T follicular helper cell (primary cell): Measurements from ENCODE around the gene ACOT12.
"Not testable (repeated sequence)": the region's sequence is repeated elsewhere in the genome, so short reads cannot be mapped to it uniquely, and the experiment has no call there.

ENCODE experiments used
- DNase-seq: peaks from one replicate; pipeline ENCODE4 v3.0.0-alpha.2; 2020; ENCODE audit warnings: low read depth

Gene ACOT12

GRCh38 chr5:81338213-81338612 lies 55.7 kb downstream of the ACOT12 start:
- not testable (repeated sequence) for DNase-seq

- no peak for DNase-seq
Measured at GRCh38 chr5:81337803-81338202, 56.1 kb downstream of the ACOT12 start.

GRCh38 chr5:81336556-81336955 lies 57.4 kb downstream of the ACOT12 start:
- DNase-seq: no peak

- no peak for DNase-seq
Measured at GRCh38 chr5:81335946-81336345, 58.0 kb downstream of the ACOT12 start.

DNA sequence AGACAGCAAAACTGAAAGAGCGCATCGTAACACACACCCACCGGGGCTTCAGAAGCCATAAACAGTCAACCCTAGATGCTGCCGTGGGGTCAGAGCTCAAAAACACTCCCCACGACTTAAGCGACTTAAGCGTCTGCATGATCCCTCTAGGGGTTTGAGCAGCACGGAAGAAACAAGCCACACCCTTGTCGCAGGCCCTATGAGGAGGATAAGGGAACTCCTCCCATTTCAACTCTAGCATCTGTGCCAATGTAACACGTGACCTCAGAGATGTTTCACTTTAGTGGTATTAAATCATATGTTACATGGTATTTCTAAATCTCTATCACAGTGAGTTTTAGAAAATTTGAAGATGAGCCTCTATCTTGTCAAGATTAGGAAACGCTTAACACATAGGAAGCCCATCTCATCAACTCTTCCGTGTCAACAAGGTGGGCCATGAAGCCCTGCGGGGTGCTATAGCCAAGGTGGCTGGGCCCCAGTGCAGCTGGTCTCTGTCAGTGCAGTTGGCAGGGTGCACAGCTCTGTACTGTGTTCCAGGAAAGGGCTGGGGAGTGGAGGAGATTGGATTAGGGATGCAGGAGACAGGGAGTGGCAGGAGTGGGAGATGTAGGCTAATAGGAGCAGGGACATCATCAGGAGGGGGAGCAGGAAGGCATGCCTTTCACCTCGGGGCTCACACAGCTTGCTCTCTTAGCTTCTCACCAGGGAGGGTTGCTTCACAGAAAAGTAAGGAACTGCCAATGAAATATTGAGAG lies 59.5 kb downstream of the ACOT12 start:
- no peak for DNase-seq

GRCh38 chr5:81326554-81326953 lies 67.4 kb downstream of the ACOT12 start:
- DNase-seq: no peak

- DNase-seq: no peak
Measured at GRCh38 chr5:81317536-81317935, 76.4 kb downstream of the ACOT12 start.

DNA sequence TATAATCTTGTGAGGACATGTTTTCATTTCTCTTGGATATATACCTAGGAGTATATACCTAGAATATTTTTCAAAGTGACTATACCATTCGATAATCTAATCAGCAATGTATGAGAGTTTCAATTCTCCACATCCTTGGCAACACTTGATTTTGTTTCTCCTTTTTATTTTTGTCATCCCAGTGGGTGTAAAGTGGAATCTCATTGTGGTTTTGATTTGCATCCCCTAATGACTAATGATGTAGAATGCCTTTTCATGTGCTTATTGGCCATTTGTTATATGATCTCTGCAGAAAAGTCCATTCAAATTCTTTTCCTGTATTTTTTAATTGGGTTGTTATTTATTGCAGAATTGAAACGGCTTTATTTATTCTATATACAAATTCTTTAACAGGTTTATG lies 77.4 kb downstream of the ACOT12 start:
- no peak for DNase-seq

DNA sequence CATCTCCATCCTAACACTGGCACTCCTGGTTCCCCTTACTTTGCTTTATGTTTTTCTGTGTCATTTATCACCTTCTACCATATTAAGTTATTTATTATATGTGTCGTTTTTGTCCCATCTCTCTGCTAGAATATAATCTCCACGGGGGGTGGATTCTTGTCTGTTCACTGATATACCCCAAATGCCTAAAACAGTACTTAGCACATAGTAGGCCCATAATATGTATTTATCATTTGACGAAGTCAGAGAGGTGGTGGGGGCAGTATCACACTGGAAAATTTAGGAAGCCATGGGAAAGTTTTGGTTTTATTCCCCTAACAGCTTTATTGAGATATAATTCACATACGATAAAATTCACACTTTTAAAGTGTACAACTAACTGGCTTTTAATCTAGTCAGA lies 78.1 kb downstream of the ACOT12 start:
- no peak for DNase-seq

DNA sequence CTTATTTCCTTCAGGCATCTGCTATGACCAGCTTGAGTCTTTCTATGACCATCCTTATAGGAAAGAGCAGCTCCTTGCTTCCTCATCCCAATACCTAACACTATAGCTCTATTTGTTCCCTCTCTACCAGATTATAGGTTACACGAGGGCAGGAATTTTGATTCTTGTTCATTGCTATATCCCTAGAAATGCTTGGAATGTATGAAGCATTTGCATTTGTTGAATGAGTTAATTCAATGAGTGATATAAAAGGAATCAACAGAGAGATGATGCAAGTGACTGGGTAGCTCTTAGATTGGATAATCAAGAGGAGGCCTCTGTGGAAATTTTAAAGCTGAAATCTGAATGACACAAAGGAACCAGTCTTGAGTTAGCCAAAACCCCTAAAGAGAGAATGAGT lies 78.6 kb downstream of the ACOT12 start:
- no peak for DNase-seq

DNA sequence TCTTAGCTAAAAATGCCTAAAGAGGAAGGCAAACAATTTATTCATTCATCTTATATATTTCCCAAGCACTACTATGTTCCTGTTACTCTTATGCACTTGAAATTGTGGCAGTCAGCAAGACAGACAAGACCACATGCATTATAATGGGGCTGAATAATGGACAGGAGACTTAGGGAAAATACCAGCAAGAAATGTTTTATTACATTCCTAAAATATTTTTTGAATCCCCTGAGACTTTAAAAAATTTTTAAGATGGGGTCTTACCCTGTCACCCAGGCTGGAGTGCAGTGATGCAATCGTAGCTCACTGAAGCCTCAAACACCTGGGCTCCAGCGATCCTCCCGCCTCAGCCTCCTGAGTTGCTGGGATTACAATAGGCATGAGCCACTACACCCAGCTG lies 79.4 kb downstream of the ACOT12 start:
- DNase-seq: no peak

GRCh38 chr5:81313686-81314085 lies 80.2 kb downstream of the ACOT12 start:
- DNase-seq: no peak

DNA sequence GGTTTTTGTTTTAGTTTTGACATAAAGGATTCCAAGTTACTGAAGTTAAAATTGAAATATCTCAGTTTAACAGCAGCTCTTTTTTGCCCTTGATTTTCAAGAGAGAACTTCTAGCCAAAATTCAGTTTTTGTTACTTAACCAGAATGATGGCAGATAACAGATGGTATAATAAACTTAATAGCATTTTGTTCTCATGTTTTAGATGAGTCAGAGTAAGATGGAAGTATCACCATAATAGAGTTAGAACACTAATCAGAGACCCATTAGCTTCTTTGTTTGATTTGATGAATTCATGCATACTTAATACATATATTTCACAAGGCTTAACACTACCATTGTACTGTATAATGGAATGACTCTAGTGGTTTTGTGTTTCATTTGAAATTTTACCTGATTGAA lies 80.7 kb downstream of the ACOT12 start:
- no peak for DNase-seq

GRCh38 chr5:81310402-81311063 lies 83.4 kb downstream of the ACOT12 start:
- no peak for DNase-seq

DNA sequence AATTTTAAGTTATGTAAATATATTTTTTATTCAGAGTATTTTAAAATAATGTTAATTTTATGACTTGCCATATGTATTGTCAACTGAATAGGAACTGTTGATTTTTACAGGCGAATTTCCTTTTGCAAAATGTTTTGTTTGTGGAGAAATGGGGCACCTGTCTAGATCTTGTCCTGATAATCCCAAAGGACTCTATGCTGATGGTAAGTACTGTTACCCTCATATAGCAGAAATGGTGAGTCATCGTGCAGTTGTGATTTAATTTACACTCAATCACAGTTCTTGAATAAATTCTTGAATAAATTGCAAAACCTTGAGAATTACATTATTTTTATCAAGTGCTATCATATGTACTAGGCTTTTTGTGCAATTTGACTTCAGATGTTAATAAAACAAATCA lies 85.1 kb downstream of the ACOT12 start:
- DNase-seq: no peak

DNA sequence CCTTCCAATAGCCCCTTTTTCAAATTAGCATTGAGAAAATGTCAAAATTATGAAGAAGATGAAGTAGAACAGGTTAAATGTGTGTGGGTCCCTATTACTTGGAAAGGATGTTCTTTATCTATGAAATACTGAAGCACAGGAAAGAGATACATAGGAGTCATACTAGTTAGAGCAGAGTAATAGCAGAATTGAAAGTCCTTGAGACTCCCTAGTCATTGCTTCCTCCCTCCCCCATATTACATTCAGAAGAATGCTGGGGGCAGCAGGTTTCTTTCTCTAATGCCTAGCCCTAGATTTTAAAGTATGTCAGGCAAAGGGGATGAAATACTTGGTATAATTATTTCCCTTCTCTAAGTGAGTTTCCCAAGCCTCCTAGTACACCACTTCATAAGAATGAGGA lies 88.1 kb downstream of the ACOT12 start:
- DNase-seq: no peak

- DNase-seq: no peak
Measured at GRCh38 chr5:81303563-81303962, 90.4 kb downstream of the ACOT12 start.

- no peak for DNase-seq
Measured at GRCh38 chr5:81302596-81302995, 91.3 kb downstream of the ACOT12 start.

- peak; percentile 88 for DNase-seq
Measured at GRCh38 chr5:81301271-81302015, 92.5 kb downstream of the ACOT12 start, which contains the start of gene ZCCHC9. TSS of gene ZCCHC9 (plus strand) at chr5:81301587. CDS start at chr5:81304758, 3,171 bp downstream.

- no peak for DNase-seq
Measured at GRCh38 chr5:81300921-81301270, 93.0 kb downstream of the ACOT12 start.

- DNase-seq: no peak
Measured at GRCh38 chr5:81297531-81297930, 96.4 kb downstream of the ACOT12 start.

DNA sequence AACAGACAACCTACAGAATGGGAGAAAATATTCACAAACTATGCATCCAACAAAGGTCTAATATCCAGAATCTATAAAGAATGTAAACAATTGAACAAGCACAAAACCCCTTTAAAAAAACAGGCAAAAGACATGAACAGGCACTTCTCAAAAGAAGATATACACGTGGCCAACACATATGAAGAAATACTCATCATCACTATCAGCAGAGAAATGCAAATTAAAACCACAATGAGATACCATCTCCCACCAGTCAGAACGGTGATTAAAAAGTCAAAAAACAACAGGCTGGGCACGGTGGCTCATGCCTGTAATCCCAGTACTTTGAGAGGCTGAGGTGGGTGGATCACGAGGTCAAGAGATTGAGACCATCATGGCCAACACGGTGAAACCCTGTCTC lies 99.9 kb downstream of the ACOT12 start:
- not testable (repeated sequence) for DNase-seq

DNA sequence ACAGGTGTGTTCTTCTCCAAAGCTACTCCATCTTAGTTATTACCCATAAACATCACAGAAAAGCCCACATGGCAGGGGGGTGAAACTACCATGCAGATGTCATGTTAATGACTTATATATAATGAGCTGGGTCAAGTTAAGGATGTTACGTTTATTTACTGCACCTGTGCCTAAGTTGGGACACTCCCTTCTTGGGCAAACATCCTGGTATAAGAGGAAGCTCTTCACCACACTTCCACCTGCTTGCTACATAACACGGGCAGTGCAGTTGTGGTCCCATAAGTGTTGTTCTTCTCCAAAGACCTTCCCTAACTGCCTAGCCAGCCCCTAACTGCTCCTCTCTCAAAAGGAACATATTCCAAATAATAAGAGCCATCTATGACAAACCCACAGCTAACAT lies 101.8 kb downstream of the ACOT12 start:
- DNase-seq: no peak
